H9 (cell line): ENCODE data around the gene GALNT12. TPM values are rescaled to one million over a fixed set of nuclear protein-coding genes. Genes with fewer than 3 reads are reported as not detected.

Experiments
- DNase-seq: peaks from one replicate; pipeline ENCODE4 v3.0.0-alpha.2; 2017
- H2AFZ ChIP-seq: one replicate; pipeline ENCODE4 v1.6.1; 2013; ENCODE audit warnings: mild to moderate bottlenecking, low read length, control low read depth, moderate library complexity
- H2AK5ac ChIP-seq: 2 replicates; pipeline ENCODE4 v1.6.1; 2013; ENCODE audit warnings: low read length, control low read depth, mixed read lengths; ENCODE audit not compliant: insufficient read length
- H2BK120ac ChIP-seq: one replicate; pipeline ENCODE4 v1.6.1; 2013; ENCODE audit warnings: low read depth, mild to moderate bottlenecking, low read length, control low read depth, inconsistent platforms; ENCODE audit not compliant: poor library complexity, severe bottlenecking
- H2BK12ac ChIP-seq: 2 replicates; pipeline ENCODE4 v1.6.1; 2013; ENCODE audit warnings: low read length, control low read depth, mixed read lengths, low read depth; ENCODE audit not compliant: insufficient read length
- H2BK15ac ChIP-seq: 2 replicates; pipeline ENCODE4 v1.6.1; 2013; ENCODE audit warnings: low read depth, low read length, control low read depth
- H2BK20ac ChIP-seq: one replicate; pipeline ENCODE4 v1.6.1; 2013; ENCODE audit warnings: low read depth, mild to moderate bottlenecking, low read length, control low read depth, inconsistent platforms; ENCODE audit not compliant: poor library complexity, severe bottlenecking
- H2BK5ac ChIP-seq: 2 replicates; pipeline ENCODE4 v1.6.1; 2013; ENCODE audit warnings: low read length, control low read depth, mixed read lengths; ENCODE audit not compliant: insufficient read length
- H3K14ac ChIP-seq: 2 replicates; pipeline ENCODE4 v1.6.1; 2013; ENCODE audit warnings: low read length, control low read depth; ENCODE audit not compliant: insufficient read depth
- H3K18ac ChIP-seq: 2 replicates; pipeline ENCODE4 v1.6.1; 2013; ENCODE audit warnings: low read depth, mild to moderate bottlenecking, mixed read lengths, low read length, control low read depth; ENCODE audit not compliant: insufficient read length
- H3K23ac ChIP-seq: 2 replicates; pipeline ENCODE4 v1.6.1; 2013; ENCODE audit warnings: low read length, control low read depth, mixed read lengths, low read depth; ENCODE audit not compliant: insufficient read length
- H3K23me2 ChIP-seq: 2 replicates; pipeline ENCODE4 v1.6.1; 2013; ENCODE audit warnings: low read depth, mild to moderate bottlenecking, mixed read lengths, low read length, control low read depth; ENCODE audit not compliant: insufficient read length, poor library complexity, severe bottlenecking
- H3K27ac ChIP-seq: 2 replicates; pipeline ENCODE4 v1.5.1; 2013; ENCODE audit warnings: low read length, control low read depth, mixed read lengths, low read depth; ENCODE audit not compliant: insufficient read length
- H3K27me3 ChIP-seq: 2 replicates; pipeline ENCODE4 v1.6.1; 2013; ENCODE audit warnings: low read length, control low read depth, inconsistent platforms; ENCODE audit not compliant: insufficient read depth
- H3K4ac ChIP-seq: 2 replicates; pipeline ENCODE4 v1.6.1; 2013; ENCODE audit warnings: low read depth, mild to moderate bottlenecking, control low read depth, inconsistent platforms, low read length, moderate library complexity
- H3K4me1 ChIP-seq: 2 replicates; pipeline ENCODE4 v1.6.1; 2013; ENCODE audit warnings: low read length, control low read depth, inconsistent platforms; ENCODE audit not compliant: insufficient read depth
- H3K4me2 ChIP-seq: 2 replicates; pipeline ENCODE4 v1.6.1; 2013; ENCODE audit warnings: low read length, control low read depth, mixed read lengths; ENCODE audit not compliant: insufficient read length, insufficient read depth
- H3K56ac ChIP-seq: 2 replicates; pipeline ENCODE4 v1.6.1; 2013; ENCODE audit warnings: low read depth, mild to moderate bottlenecking, mixed read lengths, low read length, control low read depth; ENCODE audit not compliant: insufficient read length
- H3K79me1 ChIP-seq: 2 replicates; pipeline ENCODE4 v1.6.1; 2013; ENCODE audit warnings: low read depth, mild to moderate bottlenecking, moderate library complexity, low read length, control low read depth, inconsistent platforms; ENCODE audit not compliant: insufficient read depth, poor library complexity, severe bottlenecking
- H3K79me2 ChIP-seq: 2 replicates; pipeline ENCODE4 v1.6.1; 2013; ENCODE audit warnings: low read length, control low read depth, inconsistent platforms; ENCODE audit not compliant: insufficient read depth
- H3K9ac ChIP-seq: 2 replicates; pipeline ENCODE4 v1.6.1; 2013; ENCODE audit warnings: low read length, control low read depth, mixed read lengths; ENCODE audit not compliant: insufficient read length; ENCODE audit errors: extremely low read depth
- H3K9me3 ChIP-seq: one replicate; pipeline ENCODE4 v1.6.1; 2013; ENCODE audit warnings: low read depth, low read length, inconsistent platforms; ENCODE audit not compliant: control insufficient read depth
- H3T11ph ChIP-seq: one replicate; pipeline ENCODE4 v1.6.1; 2013; ENCODE audit warnings: mild to moderate bottlenecking, low read length, control low read depth, inconsistent platforms
- H4K20me1 ChIP-seq: one replicate; pipeline ENCODE4 v1.6.1; 2013; ENCODE audit not compliant: control insufficient read depth, insufficient read length, insufficient read depth
- H4K5ac ChIP-seq: 2 replicates; pipeline ENCODE4 v1.6.1; 2013; ENCODE audit warnings: low read depth, mild to moderate bottlenecking, mixed read lengths, low read length, control low read depth; ENCODE audit not compliant: insufficient read length
- H4K8ac ChIP-seq: replicated peaks from 2 replicates; pipeline ENCODE4 v1.6.1; 2013; ENCODE audit warnings: low read length, control low read depth, mixed read lengths, low read depth; ENCODE audit not compliant: insufficient read length
- H4K91ac ChIP-seq: 2 replicates; pipeline ENCODE4 v1.6.1; 2013; ENCODE audit warnings: low read depth, mild to moderate bottlenecking, moderate library complexity, mixed read lengths, low read length, control low read depth; ENCODE audit not compliant: insufficient read length
- H3K27ac Mint-ChIP-seq, 3 experiments: 2 replicates in 2 of 3; 3 replicates in 1 of 3; pipeline ENCODE4 v1.8.0; 2020 to 2021; ENCODE audit warnings: mixed read lengths in 3 of 3, mild to moderate bottlenecking in 1 of 3, moderate library complexity in 1 of 3
- H3K27me3 Mint-ChIP-seq: 2 replicates; pipeline ENCODE4 v1.8.0; 2021; ENCODE audit warnings: low read depth, mild to moderate bottlenecking, moderate library complexity, mixed read lengths
- H3K36me3 Mint-ChIP-seq, 3 experiments: 2 replicates in 2 of 3; 3 replicates in 1 of 3; pipeline ENCODE4 v1.8.0; 2020 to 2021; ENCODE audit warnings: low read depth in 3 of 3, mixed read lengths in 3 of 3; ENCODE audit not compliant: insufficient read depth in 1 of 3
- H3K4me1 Mint-ChIP-seq, 2 experiments: 2 replicates each; pipeline ENCODE4 v1.8.0; 2020; ENCODE audit warnings: mixed read lengths in 2 of 2
- H3K4me3 Mint-ChIP-seq, 2 experiments: 2 replicates in 1 of 2; 3 replicates in 1 of 2; pipeline ENCODE4 v1.8.0; 2020 to 2021; ENCODE audit warnings: mild to moderate bottlenecking in 2 of 2, mixed read lengths in 2 of 2, moderate library complexity in 1 of 2
- H3K9me3 Mint-ChIP-seq, 2 experiments: 2 replicates in 1 of 2; 3 replicates in 1 of 2; pipeline ENCODE4 v1.8.0; 2020; ENCODE audit warnings: mild to moderate bottlenecking in 2 of 2, mixed read lengths in 2 of 2, moderate library complexity in 1 of 2
- CTCF ChIP-seq: fragments of 200-600 bp; sonication (generic); conservative IDR thresholded peaks from 3 replicates; pipeline ENCODE4 v1.8.0; 2021; ENCODE audit warnings: antibody characterized with exemption, mild to moderate bottlenecking
- WGBS: extraction: QIAGEN DNeasy Blood & Tissue Kit; methylation state at CpG from one replicate; pipeline ENCODE4 v1.1.7; 2013; ENCODE audit warnings: missing lambda C conversion rate, low lambda C conversion rate, mixed read lengths; ENCODE audit not compliant: insufficient read length; ENCODE audit errors: extremely low coverage; 5-methylcytosine and 5-hydroxymethylcytosine counted together
- total RNA-seq: library from RNA; stranded (reverse); gene quantifications from 2 replicates; pipeline ENCODE4 v1.2.1, GENCODE V29; 2021

The GALNT12 gene
- total RNA-seq, 1 experiment from 2014 or later, result 18.0 TPM

GRCh38 chr9:98897745-98898144 lies 90.3 kb downstream of the GALNT12 start:
- Mint-ChIP-seq H3K27me3 (no peaks in the 10 kb centered on the region; the same call in none of the 2 replicates), H3K27ac (no peak overlapping the region), H3K4me1 (no peaks in the 10 kb centered on the region), H3K4me3 (no peak overlapping the region), H3K36me3 (no peaks in the 10 kb centered on the region), H3K9me3 (peaks cover 6 to 12% of the 10 kb centered on the region in 2 experiments; a peak in 4 of 5 replicates)
- no peak overlapping the region for H2AK5ac ChIP-seq
- no peak overlapping the region for H3K4ac ChIP-seq
- no peak overlapping the region for H3K27ac ChIP-seq
- H3K23me2 ChIP-seq, result no peaks in the 10 kb centered on the region
- TF ChIP-seq CTCF, result no peak
- H3K14ac ChIP-seq, result no peak overlapping the region
- H4K20me1 ChIP-seq, result no peaks in the 10 kb centered on the region
- no peak overlapping the region for H3K18ac ChIP-seq
- no peak overlapping the region for H2BK12ac ChIP-seq
- H2BK120ac ChIP-seq, result no peak overlapping the region
- no peak overlapping the region for H3K9ac ChIP-seq
- DNase-seq, result no peak
- no peaks in the 10 kb centered on the region for H3K79me1 ChIP-seq
- H2BK5ac ChIP-seq, result no peak overlapping the region
- WGBS, result no CpG with 5 or more reads among the region's 1 CpG
- H3K4me2 ChIP-seq, result no peak overlapping the region
- no peaks in the 10 kb centered on the region for H3K79me2 ChIP-seq
- no peak overlapping the region for H2BK20ac ChIP-seq
- H3K56ac ChIP-seq, result no peak overlapping the region
- H2AFZ ChIP-seq, result no peak overlapping the region
- H3K4me1 ChIP-seq, result no peaks in the 10 kb centered on the region
- no peak overlapping the region for H4K91ac ChIP-seq
- no peak overlapping the region for H4K5ac ChIP-seq
- no peaks in the 10 kb centered on the region for H3K9me3 ChIP-seq
- no peak overlapping the region for H4K8ac ChIP-seq
- H3K27me3 ChIP-seq, result no peaks in the 10 kb centered on the region
- H3T11ph ChIP-seq, result no peak overlapping the region
- no peak overlapping the region for H2BK15ac ChIP-seq
- no peak overlapping the region for H3K23ac ChIP-seq
